ENCODE data around the gene ACTN3.
A peak's percentile ranks its signal among the peaks of the same experiment; 100 is the strongest.
"Not testable (repeated sequence)": the region's sequence is repeated elsewhere in the genome, so short reads cannot be mapped to it uniquely, and the experiment has no call there.

Gene ACTN3

GRCh38 chr11:66567787-66568123 lies 21.1 kb downstream of the ACTN3 start:
- DNase-seq: no peak

GRCh38 chr11:66568124-66568916 lies 21.6 kb downstream of the ACTN3 start, which contains the start of gene CTSF:
CTSF (minus strand) TSS chr11:66568606; CDS start chr11:66568486, 120 bp downstream.
- DNase-seq: peak; percentile 69

GRCh38 chr11:66569076-66569475 lies 22.4 kb downstream of the ACTN3 start:
- DNase-seq: no peak

GRCh38 chr11:66570079-66570849 lies 23.6 kb downstream of the ACTN3 start:
- DNase-seq: no peak

- DNase-seq: no peak
These were observed 24.1 kb downstream of the ACTN3 start for GRCh38 chr11:66570850-66571180.

- DNase-seq: peak; percentile 27
These were observed 32.4 kb downstream of the ACTN3 start for GRCh38 chr11:66579017-66579606.

- no peak for DNase-seq
These were observed 34.1 kb downstream of the ACTN3 start for GRCh38 chr11:66580803-66581202.

GRCh38 chr11:66581261-66581660 lies 34.6 kb downstream of the ACTN3 start:
- DNase-seq: no peak

GRCh38 chr11:66582565-66583147 lies 36.0 kb downstream of the ACTN3 start:
- DNase-seq: not testable (repeated sequence)

GRCh38 chr11:66585447-66585846 lies 38.7 kb downstream of the ACTN3 start:
- not testable (repeated sequence) for DNase-seq

- no peak for DNase-seq
These were observed 39.4 kb downstream of the ACTN3 start for GRCh38 chr11:66586136-66586535.

- DNase-seq: not testable (repeated sequence)
These were observed 42.6 kb downstream of the ACTN3 start for GRCh38 chr11:66589315-66589714.

- DNase-seq: no peak
These were observed 43.4 kb downstream of the ACTN3 start for GRCh38 chr11:66589996-66590675.

- DNase-seq: no peak
These were observed 44.5 kb downstream of the ACTN3 start for GRCh38 chr11:66591175-66591574.

GRCh38 chr11:66592457-66593302 lies 46.0 kb downstream of the ACTN3 start, which contains the start of the genes CCDC87 and CCS:
CCDC87 (minus strand) TSS chr11:66593063; CDS start chr11:66593015, 48 bp downstream.
CCS (plus strand) TSS chr11:66593185; CDS start chr11:66593262, 77 bp downstream.
- peak; percentile 98 for DNase-seq

GRCh38 chr11:66593303-66593635 lies 46.6 kb downstream of the ACTN3 start:
- no peak for DNase-seq

GRCh38 chr11:66593650-66594049 lies 46.9 kb downstream of the ACTN3 start:
- DNase-seq: no peak

- no peak for DNase-seq
These were observed 48.7 kb downstream of the ACTN3 start for GRCh38 chr11:66595245-66595904.

- DNase-seq: no peak
These were observed 52.3 kb downstream of the ACTN3 start for GRCh38 chr11:66598993-66599392.

GRCh38 chr11:66600219-66600618 lies 53.5 kb downstream of the ACTN3 start:
- DNase-seq: no peak

GRCh38 chr11:66600631-66601233 lies 54.0 kb downstream of the ACTN3 start:
- no peak for DNase-seq

All from activated gamma-delta T cell (primary cell).